Measurements from ENCODE around the gene COL25A1. TPM values are rescaled to one million over a fixed set of nuclear protein-coding genes. Genes with fewer than 3 reads are reported as not detected.

COL25A1 gene
- total RNA-seq, 1 experiment from 2014 or later = 4.2 TPM

DNA sequence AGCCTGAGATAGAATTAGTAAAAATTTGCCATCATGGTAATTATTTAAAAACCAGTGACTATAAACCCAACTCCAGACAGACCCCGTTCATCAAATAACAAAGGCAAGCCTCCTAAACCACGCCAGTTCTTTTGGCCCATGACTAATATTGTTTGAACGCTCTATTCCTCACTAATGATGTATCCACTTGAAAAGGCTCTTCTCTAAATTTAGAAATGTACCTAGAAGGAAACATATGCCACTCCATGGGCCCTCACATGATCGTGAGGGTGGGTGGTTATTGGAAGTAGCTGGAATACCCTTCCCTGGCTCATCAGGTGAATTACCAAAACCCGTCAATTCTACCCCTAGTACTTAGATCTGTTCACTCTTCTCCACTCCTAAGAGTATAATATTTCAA, 249.2 kb downstream of the COL25A1 start:
- H3K9me3 Mint-ChIP-seq = no peaks in the 10 kb centered on the region
- Histone ChIP-seq H3K14ac (ENCODE audit: insufficient read depth, low read length) (no peak overlapping the region), H3K79me1 (ENCODE audit: insufficient read depth, low read depth, low read length, poor library complexity, severe bottlenecking) (no peaks in the 10 kb centered on the region), H3K56ac (ENCODE audit: insufficient read length, low read depth, low read length) (no peak overlapping the region), H2BK120ac (ENCODE audit: low read depth, low read length, poor library complexity, severe bottlenecking) (no peak overlapping the region), H3K9me3 (ENCODE audit: control insufficient read depth, low read depth, low read length) (no peaks in the 10 kb centered on the region), H2AK5ac (ENCODE audit: insufficient read length, low read length) (no peak overlapping the region), H4K8ac (replicated peaks; ENCODE audit: insufficient read length, low read depth, low read length) (no peak overlapping the region), H3K79me2 (ENCODE audit: insufficient read depth, low read length) (no peaks in the 10 kb centered on the region), H3K4me2 (ENCODE audit: insufficient read depth, insufficient read length, low read length) (no peak overlapping the region), H3K23me2 (ENCODE audit: insufficient read length, low read depth, low read length, poor library complexity, severe bottlenecking) (no peaks in the 10 kb centered on the region), H3K18ac (ENCODE audit: insufficient read length, low read depth, low read length) (no peak overlapping the region), H4K5ac (ENCODE audit: insufficient read length, low read depth, low read length) (no peak overlapping the region), H2BK12ac (ENCODE audit: insufficient read length, low read depth, low read length) (no peak overlapping the region), H4K20me1 (ENCODE audit: control insufficient read depth, insufficient read depth, insufficient read length) (no peaks in the 10 kb centered on the region), H4K91ac (ENCODE audit: insufficient read length, low read depth, low read length) (no peak overlapping the region), H3T11ph (ENCODE audit: low read length) (no peak overlapping the region), H2BK15ac (ENCODE audit: low read depth, low read length) (no peak overlapping the region), H3K4ac (ENCODE audit: low read depth, low read length) (no peak overlapping the region), H3K27me3 (ENCODE audit: insufficient read depth, low read length) (no peaks in the 10 kb centered on the region), H2BK20ac (ENCODE audit: low read depth, low read length, poor library complexity, severe bottlenecking) (no peak overlapping the region), H2AFZ (ENCODE audit: low read length) (no peak overlapping the region), H3K23ac (ENCODE audit: insufficient read length, low read depth, low read length) (no peak overlapping the region), H3K27ac (ENCODE audit: insufficient read length, low read depth, low read length) (no peak overlapping the region), H3K9ac (ENCODE audit: extremely low read depth, insufficient read length, low read length) (no peak overlapping the region), H3K4me1 (ENCODE audit: insufficient read depth, low read length) (no peaks in the 10 kb centered on the region), H2BK5ac (ENCODE audit: insufficient read length, low read length) (no peak overlapping the region)
- H3K27ac Mint-ChIP-seq = no peak overlapping the region
- no peaks in the 10 kb centered on the region; the same call in 1 of the 2 replicates for H3K27me3 Mint-ChIP-seq (ENCODE audit: low read depth)
- H3K4me3 Mint-ChIP-seq = no peak overlapping the region
- no peaks in the 10 kb centered on the region for H3K36me3 Mint-ChIP-seq (ENCODE audit: insufficient read depth in 1 of 3, low read depth in 3 of 3)
- no CpG with 5 or more reads among the region's 5 CpGs for WGBS (ENCODE audit: extremely low coverage, insufficient read length, low lambda C conversion rate)
- no peaks in the 10 kb centered on the region; a peak in 1 of 4 replicates for H3K4me1 Mint-ChIP-seq
- DNase-seq = no peak
- TF ChIP-seq, protein P1, sequence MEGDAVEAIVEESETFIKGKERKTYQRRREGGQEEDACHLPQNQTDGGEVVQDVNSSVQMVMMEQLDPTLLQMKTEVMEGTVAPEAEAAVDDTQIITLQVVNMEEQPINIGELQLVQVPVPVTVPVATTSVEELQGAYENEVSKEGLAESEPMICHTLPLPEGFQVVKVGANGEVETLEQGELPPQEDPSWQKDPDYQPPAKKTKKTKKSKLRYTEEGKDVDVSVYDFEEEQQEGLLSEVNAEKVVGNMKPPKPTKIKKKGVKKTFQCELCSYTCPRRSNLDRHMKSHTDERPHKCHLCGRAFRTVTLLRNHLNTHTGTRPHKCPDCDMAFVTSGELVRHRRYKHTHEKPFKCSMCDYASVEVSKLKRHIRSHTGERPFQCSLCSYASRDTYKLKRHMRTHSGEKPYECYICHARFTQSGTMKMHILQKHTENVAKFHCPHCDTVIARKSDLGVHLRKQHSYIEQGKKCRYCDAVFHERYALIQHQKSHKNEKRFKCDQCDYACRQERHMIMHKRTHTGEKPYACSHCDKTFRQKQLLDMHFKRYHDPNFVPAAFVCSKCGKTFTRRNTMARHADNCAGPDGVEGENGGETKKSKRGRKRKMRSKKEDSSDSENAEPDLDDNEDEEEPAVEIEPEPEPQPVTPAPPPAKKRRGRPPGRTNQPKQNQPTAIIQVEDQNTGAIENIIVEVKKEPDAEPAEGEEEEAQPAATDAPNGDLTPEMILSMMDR (conservative IDR thresholded peaks at IDR 0.05) = no peak
